Measurements from ENCODE around the gene MRPS6.

GRCh38 chr21:34148826-34149558, 75.6 kb downstream of the MRPS6 start:
- no peak for TF ChIP-seq EZH2phosphoT487 (IDR thresholded peaks at IDR 0.05; ENCODE audit: insufficient read depth, low read depth)
- TF ChIP-seq EZH2 (IDR thresholded peaks at IDR 0.05; ENCODE audit: insufficient read depth, poor library complexity, severe bottlenecking), result no peak
